HEK293T (cell line): ENCODE results near the gene NKPD1.

Experiments
- CTBP1 ChIP-seq: fragments of 450-650 bp; IDR thresholded peaks from 2 replicates; pipeline ENCODE4 v1.6.1; 2016; ENCODE audit warnings: borderline replicate concordance
- FOXA1 ChIP-seq: fragments of 450-650 bp; IDR thresholded peaks from 2 replicates; pipeline ENCODE4 v1.6.1; 2016; ENCODE audit warnings: mild to moderate bottlenecking
- FOXM1 ChIP-seq: fragments of 450-650 bp; IDR thresholded peaks from 2 replicates; pipeline ENCODE4 v1.6.1; 2017; ENCODE audit warnings: mild to moderate bottlenecking, borderline replicate concordance
- SP1 ChIP-seq: fragments of 450-650 bp; IDR thresholded peaks from 2 replicates; pipeline ENCODE4 v1.6.1; 2017
- SUZ12 ChIP-seq: fragments of 450-650 bp; IDR thresholded peaks from 2 replicates; pipeline ENCODE4 v1.6.1; 2016; ENCODE audit warnings: mild to moderate bottlenecking

GRCh38 chr19:45179072-45179891 lies 18.5 kb upstream of the NKPD1 start:
- no peak for TF ChIP-seq SP1
- no peak for TF ChIP-seq SUZ12
- no peak for TF ChIP-seq FOXA1
- no peak for TF ChIP-seq CTBP1
- no peak for TF ChIP-seq FOXM1
